Left hindlimb (tissue), 1 donor: Measurements from ENCODE around the gene MRTFA.
"Not testable (repeated sequence)": the region's sequence is repeated elsewhere in the genome, so short reads cannot be mapped to it uniquely, and the experiment has no call there.

Experiments used
- DNase-seq: peaks from one replicate; pipeline ENCODE4 v3.0.0-alpha.2; 2018

The MRTFA gene

DNA sequence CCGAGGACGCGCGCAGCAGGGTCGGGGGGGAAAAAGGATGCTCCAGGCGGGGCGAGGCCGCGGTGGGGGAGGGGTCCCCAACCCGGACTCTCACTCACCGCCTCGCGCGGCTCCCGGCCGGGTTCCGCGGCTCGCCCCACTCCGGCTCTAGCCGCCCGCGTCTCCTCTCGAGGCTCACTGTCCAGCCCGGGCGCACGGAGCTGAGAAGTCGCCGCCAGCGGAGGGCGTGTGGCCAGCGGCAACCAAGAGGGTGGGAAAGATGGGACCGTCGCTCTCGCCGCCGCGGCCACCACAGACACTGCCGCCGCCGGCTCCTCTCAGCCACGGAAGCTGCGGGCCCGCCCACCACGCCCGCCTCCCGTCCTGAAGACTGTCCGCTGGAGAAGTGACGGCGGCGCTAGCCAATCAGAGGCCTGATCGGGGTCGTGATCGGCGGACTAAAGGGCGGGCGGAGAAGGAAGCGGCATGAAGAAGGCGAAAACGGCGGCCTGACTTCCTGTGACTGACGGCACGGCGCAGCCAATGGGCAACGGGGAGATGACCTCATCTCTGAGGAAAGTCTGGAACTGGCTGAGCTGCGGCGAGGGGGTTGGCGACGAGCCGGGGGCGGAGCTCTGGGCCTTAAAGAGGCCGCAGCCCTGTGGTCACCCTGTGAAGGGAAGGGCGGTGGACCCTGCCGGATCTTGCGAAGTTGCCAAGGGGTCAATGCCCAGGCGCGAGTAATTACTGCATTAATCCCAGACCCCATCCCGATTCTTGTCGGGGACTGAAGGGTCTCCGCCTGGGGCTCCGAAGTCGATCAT is at the start of gene MRTFA:
MRTFA (minus strand) TSS at position 340 of the 803 bp plus-strand sequence.
- peak; percentile 100 for DNase-seq

DNA sequence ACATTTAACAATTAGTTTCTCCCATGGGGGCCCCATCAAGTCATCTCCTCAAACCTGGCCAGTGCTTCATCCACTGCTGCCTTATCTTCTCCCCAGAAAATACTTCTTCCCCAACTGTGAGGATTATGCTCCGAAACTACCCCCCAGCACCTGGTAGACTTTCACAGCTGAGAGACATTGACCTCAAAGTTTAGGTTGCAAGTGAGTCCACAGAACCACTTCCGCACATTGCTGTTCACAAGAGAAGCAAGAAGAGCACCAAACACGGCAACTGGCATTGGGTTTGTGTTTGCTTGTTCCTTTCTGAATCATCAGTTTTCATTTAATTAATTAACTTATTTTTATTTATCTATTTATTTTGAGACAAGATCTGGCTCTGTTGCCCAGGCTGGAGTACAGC is 48.9 kb upstream of the MRTFA start:
- DNase-seq: no peak

DNA sequence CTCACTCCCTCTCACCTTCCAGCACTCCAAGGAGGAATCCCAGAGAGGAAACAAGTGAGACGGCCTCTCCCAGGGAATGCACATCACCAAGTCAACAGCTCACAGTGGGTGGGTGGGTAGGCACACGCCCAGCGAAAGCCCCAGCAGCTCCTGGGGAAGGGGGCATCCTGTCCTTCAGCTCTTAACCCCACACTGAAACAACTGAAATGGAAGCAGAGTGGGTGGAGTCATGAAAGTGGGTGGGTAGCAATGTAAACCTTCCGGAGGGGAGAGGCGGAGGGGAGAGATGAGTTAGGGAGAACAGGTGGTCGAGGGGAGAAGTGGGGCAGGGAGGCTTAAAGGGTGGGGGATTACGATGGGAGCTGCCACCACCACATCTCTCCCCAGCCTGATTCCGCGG is 48.2 kb upstream of the MRTFA start:
- DNase-seq: no peak

DNA sequence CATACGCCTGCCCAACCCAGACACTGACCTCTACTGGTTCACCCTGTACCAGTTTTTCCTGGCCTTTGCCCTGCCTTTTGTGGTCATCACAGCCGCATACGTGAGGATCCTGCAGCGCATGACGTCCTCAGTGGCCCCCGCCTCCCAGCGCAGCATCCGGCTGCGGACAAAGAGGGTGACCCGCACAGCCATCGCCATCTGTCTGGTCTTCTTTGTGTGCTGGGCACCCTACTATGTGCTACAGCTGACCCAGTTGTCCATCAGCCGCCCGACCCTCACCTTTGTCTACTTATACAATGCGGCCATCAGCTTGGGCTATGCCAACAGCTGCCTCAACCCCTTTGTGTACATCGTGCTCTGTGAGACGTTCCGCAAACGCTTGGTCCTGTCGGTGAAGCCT is 44.9 kb upstream of the MRTFA start:
- DNase-seq: no peak

DNA sequence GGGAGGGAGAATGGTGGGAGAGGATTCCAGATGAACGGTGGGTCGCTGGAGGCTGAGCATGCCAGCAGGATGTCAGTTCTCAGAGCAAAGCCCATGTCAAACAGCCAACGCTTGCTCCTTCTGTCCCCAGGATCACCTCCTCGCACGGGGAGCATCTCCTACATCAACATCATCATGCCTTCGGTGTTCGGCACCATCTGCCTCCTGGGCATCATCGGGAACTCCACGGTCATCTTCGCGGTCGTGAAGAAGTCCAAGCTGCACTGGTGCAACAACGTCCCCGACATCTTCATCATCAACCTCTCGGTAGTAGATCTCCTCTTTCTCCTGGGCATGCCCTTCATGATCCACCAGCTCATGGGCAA is 44.3 kb upstream of the MRTFA start:
- DNase-seq: no peak

DNA sequence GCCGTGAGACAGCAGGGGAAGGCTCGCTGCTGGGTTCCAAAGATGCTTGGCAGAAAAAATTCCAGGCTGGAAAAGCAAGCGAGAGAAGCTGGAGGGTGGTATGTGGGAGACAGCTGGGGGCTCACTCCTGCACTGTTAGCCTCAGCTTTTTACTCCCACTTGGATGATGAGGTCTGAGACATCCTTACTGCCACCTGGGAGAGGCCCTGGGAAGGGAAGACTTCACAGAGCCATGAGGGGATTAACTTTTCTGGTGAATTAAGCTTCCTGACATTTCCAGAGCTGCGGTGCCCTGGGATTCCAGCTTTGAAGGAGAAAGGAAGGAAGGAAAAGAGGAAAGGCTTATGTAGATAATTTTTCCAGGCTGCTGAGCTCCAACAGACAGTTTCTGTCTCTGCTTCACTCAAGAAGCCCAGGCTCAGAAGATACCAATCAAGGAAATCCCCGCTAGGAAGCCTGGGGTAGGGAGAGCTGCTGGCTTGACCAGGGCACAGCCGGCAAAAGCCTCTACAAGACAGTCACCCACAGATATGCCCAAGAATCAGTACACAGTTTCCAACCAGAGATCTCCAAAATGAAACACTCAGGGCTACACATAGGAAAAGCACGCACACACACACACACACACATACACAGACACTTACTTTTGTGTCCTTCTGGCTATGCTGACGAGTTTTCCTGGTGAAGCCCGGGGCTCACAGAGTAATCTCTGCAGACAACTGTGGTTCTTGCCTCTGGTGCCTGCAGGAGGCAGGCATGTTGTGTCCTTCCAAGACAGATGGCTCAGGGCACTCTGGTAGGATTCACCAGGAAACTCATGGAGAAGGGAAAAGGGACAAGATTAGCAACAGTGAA is 43.7 kb upstream of the MRTFA start:
- DNase-seq: no peak

DNA sequence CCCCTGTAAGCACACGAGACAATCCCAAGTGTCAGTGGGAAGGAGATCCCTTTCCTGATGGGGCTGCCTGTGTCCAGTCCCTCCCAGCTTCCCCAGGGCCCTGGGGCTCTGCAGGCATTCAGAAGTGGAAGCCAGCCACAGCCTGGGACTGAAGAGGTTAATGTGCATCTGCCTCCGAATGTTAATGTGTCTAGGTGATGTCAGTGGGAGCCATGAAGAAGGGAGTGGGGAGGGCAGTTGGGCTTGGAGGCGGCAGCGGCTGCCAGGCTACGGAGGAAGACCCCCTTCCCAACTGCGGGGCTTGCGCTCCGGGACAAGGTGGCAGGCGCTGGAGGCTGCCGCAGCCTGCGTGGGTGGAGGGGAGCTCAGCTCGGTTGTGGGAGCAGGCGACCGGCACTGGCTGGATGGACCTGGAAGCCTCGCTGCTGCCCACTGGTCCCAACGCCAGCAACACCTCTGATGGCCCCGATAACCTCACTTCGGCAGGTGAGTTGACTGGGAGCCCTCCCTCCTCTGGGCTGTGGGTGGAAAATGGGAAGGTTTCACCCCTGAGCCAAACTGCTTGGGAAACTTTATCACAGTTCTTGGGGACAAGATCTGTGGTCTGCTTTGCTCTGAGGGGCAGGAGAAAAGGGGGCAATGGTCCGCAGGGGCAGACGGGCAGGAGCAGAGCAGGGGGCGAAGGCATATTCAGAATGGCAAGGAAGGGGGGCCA is 42.9 kb upstream of the MRTFA start, which contains the start of gene MCHR1:
MCHR1 (plus strand) TSS at position 236 of the 715 bp plus-strand sequence; CDS start at position 405, 169 bp downstream.
- DNase-seq: no peak

DNA sequence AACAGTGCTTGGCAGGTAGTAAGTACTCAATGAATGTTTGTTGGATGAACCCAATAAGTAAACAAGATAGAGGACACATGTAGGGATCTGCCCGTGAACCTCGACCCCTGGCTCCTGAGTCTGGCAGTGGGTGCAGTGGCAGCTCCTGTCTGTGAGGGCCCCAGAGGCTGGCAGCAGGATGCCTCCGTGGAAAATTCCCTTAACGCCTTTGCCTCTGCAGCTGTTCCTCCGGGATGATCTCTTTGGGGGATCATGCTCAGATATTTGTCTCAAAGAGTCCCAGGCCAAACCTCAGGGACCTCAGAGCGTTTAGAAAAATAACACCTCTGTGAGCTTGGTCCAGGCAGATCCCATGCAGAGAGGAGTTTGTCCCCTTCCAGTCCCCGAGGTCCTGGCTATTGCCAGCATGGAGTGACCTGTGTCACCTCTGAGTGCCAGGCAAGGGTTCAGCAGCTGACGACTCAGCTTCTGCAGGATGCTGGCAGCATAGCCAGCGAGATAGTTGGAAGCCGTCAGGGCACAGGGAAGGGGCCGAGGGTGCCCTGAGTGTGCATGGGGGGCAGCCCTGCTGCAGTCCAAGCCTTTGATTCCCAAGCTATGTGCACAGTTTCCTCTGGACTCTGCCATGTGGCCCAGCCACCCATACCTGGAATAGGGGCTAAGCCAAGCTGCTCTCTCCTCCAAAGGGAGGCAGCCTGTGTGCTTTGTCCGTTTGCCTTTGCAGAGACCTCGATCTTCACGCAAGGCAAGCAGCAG is 42.2 kb upstream of the MRTFA start:
- DNase-seq: no peak

DNA sequence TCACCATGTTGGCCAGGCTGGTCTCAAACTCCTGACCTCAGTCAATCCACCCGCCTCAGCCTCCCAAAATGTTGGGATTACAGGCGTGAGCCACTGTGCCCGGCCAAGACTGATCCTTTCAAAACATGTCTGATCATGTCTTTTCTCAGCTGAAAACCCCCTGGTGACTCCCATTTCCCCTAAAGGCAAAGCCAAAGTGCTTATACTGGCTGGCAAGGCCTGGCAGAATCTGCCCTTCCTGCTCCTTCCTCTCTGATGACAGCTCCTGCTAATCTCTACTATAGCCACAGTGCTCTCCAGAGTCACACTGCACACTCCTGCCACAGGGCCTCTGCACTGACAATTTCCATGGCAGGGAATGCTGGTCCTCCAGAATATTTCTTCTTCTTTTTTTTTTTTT is 40.1 kb upstream of the MRTFA start:
- DNase-seq: no peak

DNA sequence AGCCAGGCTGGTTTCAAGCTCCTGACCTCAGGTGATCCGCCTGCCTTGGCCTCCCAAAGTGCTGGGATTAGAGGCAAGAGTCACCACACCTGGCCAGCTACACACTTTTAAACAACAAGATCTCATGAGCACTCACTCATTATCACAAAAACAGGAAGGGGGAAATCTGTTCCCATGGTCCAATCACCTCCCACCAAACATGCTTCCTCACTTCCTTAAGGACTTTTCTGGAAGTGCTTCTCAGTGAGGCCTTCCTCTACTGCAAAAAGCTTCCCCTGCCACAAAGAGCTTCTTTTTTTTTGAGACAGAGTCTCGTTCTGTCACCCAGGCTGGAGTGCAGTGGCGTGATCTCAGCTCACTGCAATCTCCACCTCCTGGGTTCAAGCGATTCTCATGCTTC is 39.6 kb upstream of the MRTFA start:
- DNase-seq: not testable (repeated sequence)

DNA sequence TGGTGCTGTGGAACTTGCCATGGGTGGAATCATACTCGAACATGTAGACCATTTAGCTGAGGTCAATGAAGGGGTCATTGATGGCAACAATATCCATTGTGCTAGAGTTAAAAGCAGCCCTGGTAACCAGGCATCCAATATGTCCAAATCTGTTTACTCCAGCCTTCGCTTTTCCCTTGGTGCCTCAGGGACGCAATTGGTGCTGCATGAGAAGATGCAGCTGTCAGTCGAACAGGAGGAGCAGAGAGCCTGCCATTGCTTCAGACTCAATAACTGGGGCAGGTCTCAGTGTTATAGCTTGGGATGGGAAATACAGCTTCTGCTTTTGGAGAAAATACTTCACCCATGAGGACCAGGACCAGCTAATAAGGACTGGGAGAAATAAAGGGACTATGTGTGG is 37.8 kb upstream of the MRTFA start:
- no peak for DNase-seq

DNA sequence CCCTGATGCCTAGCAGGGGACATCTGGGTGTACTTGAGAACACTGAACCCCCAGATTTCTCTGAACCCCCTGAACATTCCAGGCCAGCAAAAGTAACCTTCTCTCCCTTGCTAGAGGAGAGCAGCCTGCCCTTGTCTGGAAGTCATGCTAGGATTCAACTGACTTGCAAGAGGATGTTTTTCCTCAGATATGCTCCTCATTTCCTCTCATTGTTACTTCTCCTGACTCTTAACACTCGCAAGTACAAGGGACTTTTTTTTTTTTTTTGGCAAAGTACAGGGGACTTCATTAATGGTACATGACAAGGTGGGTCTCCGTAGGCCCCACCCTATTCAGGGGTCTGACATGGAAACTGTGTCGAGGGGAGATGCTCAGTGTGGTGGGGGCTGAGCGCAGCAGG is 36.5 kb upstream of the MRTFA start:
- no peak for DNase-seq

DNA sequence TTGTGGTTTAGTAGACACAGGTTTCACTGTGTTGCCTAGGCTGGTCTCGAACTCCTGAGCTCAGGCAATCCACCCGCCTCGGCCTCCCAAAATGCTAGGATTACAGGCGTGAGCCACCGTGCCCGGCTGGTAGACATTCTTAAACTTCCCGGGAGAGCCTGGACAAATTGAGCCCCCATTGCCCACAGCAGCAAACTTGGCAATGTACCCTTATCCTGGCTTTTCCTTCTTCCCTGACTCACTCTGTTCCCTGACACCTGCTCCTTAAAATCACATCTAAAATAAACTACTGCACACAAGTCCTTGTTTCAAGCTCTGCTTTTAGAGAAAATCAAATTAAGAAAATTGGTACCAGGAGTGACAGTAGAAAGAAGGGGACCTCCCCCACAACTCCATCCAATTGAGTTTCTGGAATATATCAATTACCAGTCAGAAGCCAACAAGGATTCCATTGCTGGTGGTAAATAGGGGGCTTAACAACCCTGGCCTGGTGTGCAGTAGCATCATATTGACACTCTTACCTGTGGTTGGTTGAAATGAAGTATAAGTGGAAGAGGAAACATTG is 35.4 kb upstream of the MRTFA start:
- no peak for DNase-seq

DNA sequence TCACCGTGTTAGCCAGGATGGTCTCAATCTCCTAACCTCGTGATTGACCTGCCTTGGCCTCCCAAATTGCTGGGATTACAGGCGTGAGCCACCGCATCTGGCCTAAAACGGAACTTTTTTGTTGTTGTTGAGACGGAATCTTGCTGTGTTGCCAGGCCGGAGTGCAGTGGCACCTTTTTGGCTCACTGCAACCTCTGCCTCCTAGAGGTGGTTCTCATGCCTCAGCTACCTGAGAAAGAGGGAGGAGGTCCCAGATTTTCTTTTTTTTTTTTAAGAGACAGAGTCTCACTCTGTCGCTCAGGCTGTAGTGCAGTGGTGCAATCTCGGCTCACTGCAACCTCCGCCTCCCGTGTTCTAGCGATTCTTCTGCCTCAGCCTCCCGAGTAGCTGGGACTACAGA is 34.9 kb upstream of the MRTFA start:
- no peak for DNase-seq

DNA sequence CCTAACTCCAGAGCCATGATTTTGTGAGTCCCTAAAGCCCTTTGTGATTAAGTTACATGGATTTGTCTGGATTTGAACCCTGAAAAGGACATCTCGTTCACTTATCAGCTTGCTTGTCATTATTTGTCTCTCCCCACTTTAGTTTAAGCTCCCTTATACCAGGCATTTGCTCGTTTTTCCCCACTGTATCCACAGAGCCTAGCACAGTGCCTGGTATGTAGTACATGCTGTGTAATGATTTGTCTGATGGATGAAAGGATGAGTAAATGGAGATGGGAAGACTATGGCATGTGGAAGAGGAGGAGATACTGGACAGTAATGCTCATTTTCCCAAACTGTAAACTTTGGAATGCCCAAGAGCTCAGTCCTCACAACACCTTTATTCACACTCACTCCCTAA is 33.5 kb upstream of the MRTFA start:
- DNase-seq: no peak

DNA sequence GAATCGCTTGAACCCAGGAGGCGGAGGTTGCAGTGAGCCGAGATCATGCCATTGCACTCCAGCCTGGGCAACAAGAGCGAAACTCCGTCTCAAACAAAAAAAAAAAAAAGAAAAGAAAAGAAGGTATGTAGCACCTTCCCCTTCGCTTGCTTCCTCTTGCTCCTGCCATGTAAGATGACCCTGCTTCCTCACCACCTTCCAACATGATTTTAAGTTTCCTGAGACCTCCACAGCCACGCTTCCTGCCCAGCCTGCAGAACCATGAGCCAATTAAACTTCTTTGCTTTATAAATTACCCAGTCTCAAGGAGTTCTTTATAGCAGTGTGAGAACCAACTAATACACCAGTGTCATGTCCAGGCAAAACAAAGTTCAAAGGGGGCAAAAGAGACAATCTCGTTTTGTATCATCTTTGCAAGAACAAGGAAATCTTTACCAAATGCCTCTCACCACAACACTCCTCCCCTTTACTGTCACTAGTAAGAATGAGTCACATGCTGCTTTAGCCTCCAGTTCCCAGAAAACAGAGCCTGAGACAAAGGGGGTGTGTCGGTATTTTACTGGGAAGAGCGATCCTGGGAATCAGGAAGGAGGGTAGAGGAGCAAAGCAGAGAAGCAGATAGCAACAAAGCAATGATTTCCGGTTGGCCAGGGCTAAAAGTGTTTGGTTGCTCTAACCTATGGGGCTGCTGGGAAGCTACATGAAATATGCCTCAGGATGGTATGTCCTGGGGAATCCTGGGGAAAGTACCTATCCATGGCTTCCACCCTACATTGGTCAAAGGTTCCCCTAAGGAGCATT is 32.3 kb upstream of the MRTFA start:
- no peak for DNase-seq

DNA sequence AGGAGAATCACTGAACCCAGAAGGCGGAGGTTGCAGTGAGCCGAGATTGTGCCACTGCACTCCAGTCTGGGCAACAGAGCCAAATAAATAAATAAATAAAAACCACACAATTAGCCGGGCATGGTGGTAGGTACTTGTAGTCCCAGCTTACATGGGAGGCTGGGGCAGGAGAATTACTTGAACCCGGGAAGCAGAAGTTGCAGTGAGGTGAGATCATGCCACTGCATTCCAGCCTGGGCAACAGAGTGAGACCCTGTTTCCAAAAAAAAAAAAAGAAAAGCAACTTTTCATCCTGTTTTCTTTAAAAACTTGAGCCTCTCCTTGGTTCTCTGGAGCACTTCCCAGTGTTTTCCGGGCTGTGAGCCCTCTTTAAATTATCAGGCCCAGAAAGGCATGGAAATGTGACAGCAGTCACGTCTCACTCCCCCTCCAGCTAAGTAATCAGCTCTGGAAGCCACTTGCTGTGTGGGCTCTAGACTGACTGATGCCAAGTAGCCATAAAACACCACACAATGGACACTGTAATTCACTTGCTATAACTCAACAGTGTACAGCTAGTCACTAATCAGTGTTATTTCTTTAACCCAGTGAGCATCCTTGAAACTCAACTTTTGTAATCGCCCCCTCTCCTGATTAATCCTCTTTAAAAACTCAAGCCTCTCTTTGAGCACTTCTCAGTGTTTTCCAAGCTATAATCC is 29.8 kb upstream of the MRTFA start:
- peak; percentile 75 for DNase-seq

DNA sequence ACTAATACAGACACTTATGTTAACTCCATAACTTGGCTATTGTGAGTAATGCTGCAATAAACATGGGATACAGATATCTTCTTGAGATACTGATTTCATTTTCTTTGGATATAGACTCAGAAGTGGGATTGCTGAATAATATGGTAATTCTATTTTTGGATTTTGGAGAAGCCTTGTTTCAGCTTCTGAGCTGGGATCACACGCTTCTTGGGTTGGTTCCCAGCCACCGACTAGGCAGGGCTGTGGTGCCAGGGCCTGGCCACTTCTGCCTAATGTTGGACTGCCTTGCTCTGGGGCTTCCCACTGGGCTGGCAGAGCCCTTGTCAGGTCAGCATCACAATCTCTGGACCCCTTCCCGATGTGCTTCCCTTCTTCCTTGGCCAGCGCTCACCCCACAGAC is 28.8 kb upstream of the MRTFA start:
- DNase-seq: peak; percentile 80

DNA sequence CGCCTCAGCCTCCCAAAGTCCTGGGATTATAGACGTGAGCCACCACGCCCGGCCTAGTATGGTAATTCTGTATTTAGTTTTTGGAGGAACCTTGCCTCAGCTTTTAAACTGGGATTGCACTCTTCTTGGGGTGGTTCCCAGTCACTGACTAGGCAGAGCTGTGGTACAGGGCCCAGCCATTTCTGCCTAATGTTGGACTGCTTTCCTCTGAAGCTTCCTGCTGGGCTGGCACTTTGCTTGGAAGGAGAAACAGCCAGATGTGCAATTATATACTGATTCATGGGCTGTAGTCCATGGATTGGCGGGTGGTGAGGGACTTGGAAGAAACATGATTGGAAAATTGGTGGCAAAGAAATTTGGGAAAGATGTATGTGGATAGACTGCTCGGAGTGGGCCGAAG is 25.2 kb upstream of the MRTFA start:
- DNase-seq: no peak

DNA sequence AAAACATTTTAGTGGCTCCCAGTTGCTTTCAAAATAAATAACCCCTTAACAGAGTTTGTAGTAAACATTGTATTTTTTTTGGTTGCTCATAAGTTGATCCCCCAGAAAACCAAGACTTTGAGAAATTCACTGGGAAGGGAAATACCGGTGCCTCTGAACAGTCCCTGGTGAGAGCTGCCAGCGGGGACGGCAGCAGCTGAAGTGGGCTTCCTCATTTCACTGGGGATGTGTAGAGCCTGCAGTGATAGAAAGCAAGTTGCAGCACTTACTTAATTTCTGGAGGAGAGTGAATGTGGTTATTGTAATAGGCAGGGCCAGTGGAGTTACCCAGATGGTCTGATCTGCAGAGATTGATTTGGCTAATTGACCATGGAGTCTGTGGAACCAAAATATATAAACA is 24.2 kb upstream of the MRTFA start:
- no peak for DNase-seq

DNA sequence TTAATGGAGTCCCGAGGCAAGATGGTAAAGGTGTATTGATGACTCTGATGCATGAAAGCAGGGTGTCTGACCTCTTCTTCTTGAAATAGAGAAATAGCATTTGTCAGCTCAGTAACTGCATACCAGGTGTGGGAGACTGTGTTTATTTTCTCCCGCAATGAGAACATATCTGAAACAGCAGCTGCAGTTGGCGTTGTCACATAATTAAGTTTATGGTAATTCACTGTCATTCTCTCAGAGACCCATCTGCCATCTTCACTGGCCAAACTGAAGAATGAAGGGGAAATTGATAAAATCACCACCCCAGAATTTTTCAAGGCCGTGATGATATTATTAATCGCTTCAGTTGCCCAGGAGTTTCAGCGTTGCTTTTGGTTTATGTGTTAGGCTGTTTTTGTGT is 22.6 kb upstream of the MRTFA start:
- no peak for DNase-seq
